Ovary (tissue), 3 donors: ENCODE measurements around the gene RYR3.

Experiments used
- CTCF ChIP-seq, 3 donors: fragments of 450-650 bp in 2 of 3; fragments of 200-600 bp in 1 of 3; IDR thresholded peaks; one replicate each; pipeline versions ENCODE4 v1.5.1 to v1.8.0; 2016 to 2022; ENCODE audit warnings: antibody characterized with exemption in 3 of 3, mild to moderate bottlenecking in 1 of 3
- EP300 ChIP-seq: sonication (generic); formaldehyde crosslinking; IDR thresholded peaks from one replicate; pipeline ENCODE4 v1.6.1; 2017; ENCODE audit warnings: antibody characterized with exemption
- donor health status: DM: no; HTN: no; CAD: no.

- TF ChIP-seq CTCF (IDR thresholded peaks at IDR 0.05) = no peak
- no peak for TF ChIP-seq EP300
Observed at GRCh38 chr15:33801954-33802353, 491.2 kb downstream of the RYR3 start.
